Subcutaneous adipose tissue (tissue), 4 donors: ENCODE data around the gene SEPTIN10. TPM values are rescaled to one million over a fixed set of nuclear protein-coding genes. Genes with fewer than 3 reads are reported as not detected.

ENCODE experiments used
- CTCF ChIP-seq: fragments of 450-650 bp; IDR thresholded peaks from one replicate; pipeline ENCODE4 v1.5.1; 2016; ENCODE audit warnings: low read depth, mild to moderate bottlenecking, control low read depth, antibody characterized with exemption, moderate library complexity
- total RNA-seq, 4 donors: library from RNA; depleted of rRNA; stranded (reverse); fragments of >200 nt; gene quantifications; one replicate each; pipeline ENCODE4 v1.1.0, GENCODE V29; 2016

Gene SEPTIN10
- total RNA-seq, 4 donors from 2014 or later = 106 to 124 (median 107) TPM

DNA sequence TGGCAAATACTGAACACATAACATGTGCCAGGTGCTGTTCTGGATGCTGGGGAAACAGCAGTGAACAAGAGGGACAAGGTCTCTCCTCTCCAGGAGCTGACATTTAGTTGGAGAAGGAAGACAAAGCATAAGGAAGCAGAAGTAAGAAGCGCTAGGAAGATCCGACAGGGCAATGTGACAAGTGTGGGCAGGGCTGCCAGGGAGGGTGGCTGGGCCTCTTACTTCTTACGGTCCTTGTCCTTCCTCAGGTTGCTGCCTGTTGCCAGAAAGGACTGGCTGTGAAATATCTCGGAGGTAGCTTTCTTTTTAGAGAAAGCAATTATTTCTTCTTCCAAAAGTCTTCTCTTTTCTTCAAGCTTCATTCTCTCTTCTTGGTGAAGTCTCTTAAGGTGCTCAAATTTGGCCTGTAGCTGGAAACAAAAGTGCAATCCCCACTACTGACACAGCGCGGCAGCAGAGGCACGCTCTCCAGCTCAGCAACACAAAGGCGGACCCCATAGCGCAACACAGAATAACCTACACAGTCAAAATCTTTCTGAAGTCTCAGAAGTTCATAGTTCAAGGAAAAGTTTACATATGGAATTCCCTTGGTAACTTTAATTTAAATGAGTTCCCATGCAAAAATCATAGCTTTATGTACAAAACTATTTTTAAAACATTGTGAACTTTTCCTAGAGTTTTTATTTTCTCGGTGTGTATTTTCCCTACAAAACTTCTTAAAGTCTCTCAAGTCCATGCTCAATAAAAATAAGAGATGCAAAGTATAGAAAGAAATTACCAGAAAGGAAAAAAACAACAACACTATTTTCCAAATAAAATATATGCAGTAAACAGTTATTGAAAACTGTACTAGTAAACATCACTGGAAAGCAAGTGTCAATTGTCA is 67.7 kb downstream of the SEPTIN10 start:
- TF ChIP-seq CTCF = no peak

GRCh38 chr2:109542384-109542783 is 71.4 kb downstream of the SEPTIN10 start:
- no peak for TF ChIP-seq CTCF

- TF ChIP-seq CTCF = no peak
Observed at GRCh38 chr2:109538546-109538945, 75.2 kb downstream of the SEPTIN10 start.

DNA sequence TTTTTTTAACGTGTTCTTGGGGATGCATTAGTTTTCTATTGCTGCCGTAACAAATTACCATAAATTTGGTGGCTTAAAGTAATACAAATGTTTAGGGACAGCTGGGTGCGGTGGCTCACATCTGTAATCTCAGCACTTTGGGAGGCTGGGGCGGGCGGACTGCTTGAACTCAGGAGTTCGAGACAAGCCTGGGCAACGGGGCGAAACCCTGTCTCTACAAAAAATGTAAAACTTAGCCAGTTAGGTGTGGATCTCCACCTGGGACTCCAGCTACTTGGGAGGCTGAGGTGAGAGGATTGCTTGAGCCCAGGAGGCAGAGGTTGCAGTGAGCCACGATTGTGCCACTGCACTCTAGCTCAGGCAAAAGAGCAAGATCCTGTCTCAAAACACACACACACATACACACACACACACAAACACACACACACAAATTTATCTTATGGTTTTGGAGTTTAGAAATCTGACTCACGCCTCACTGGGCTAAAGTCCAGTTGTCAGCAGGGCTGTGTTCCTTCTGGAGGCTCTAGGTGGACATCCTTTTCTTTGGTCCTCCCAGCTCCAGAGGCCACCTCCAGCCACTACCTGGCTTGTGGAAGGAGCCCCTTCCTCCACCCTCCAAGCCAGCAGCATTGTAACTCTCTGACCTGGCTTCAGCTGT is 76.1 kb downstream of the SEPTIN10 start:
- no peak for TF ChIP-seq CTCF

DNA sequence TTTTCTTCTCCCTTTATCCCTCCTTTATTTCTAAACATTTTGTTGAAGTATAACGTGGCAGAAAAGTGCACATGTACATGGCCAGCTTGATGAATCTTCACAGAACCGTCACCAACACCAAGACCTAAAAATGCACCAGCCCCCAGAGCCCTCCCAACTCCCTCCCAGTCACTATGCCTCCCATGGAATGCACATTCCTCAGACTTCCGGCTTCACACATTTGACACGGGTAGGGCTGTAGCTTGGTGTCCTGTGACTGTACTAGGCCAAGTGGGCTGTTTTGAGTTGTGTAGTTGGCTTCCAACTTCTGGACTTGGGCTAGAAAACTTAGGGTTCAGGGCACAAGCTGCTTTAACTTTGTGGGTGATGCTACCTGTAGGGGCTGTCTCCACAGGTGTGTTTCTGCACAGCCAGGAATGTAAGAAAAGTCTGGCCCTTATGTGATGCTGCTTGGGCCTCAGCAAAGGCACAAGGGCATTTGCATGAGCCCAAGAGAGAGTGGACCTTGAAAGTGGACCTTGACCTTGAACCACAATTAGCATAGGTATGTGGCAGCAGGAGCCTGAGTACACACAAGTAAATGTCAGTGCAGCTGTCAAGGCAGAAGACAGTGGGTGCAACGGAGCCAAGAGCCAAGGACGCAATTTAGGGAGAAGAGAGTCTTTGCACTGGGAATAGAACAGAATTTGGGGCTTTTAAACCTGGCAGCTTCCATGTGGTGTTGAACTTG is 78.4 kb downstream of the SEPTIN10 start:
- no peak for TF ChIP-seq CTCF

GRCh38 chr2:109533823-109534222 is 79.9 kb downstream of the SEPTIN10 start:
- no peak for TF ChIP-seq CTCF

DNA sequence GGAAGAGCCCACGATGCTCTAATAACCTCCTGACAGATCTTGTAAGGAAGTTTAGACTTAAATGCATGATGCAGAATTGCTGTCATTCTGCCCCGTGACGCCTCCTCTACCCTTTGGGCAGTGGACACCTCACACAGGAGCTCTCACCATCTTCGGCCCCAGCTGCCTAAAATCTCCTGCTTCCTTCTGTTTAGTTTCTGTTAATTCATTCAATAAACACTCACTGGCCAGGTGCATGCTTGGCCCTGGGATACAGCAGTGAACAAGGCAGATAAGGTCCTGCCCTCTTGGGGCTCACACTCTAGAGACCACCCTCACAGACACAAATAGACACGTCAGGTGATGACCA is 81.1 kb downstream of the SEPTIN10 start:
- no peak for TF ChIP-seq CTCF
